HG02588 (cell line): Measurements from ENCODE around the gene UBN1.
"Not testable (repeated sequence)": the region's sequence is repeated elsewhere in the genome, so short reads cannot be mapped to it uniquely, and the experiment has no call there.

Experiments used
- ATAC-seq: cut with Tn5 transposase; IDR thresholded peaks from one replicate; pipeline ENCODE4 v1.9.1; 2021; ENCODE audit warnings: mild to moderate bottlenecking, moderate library complexity; ENCODE audit not compliant: unreplicated experiment

Gene UBN1

GRCh38 chr16:4925293-4925607 is 78.0 kb downstream of the UBN1 start:
- no peak for ATAC-seq

GRCh38 chr16:4925791-4926190 is 78.5 kb downstream of the UBN1 start:
- ATAC-seq = no peak

- ATAC-seq = no peak
Observed at GRCh38 chr16:4926928-4927327, 79.6 kb downstream of the UBN1 start.

- no peak for ATAC-seq
Observed at GRCh38 chr16:4927661-4928060, 80.4 kb downstream of the UBN1 start.

GRCh38 chr16:4928227-4928626 is 80.9 kb downstream of the UBN1 start:
- no peak for ATAC-seq

- ATAC-seq = not testable (repeated sequence)
Observed at GRCh38 chr16:4929619-4930018, 82.3 kb downstream of the UBN1 start.

- ATAC-seq = no peak
Observed at GRCh38 chr16:4931381-4931780, 84.1 kb downstream of the UBN1 start.
